ENCODE data around the gene ANP32D.
"Not testable (repeated sequence)": the region's sequence is repeated elsewhere in the genome, so short reads cannot be mapped to it uniquely, and the experiment has no call there.

Gene ANP32D

GRCh38 chr12:48500281-48500680, 27.9 kb downstream of the ANP32D start:
- not testable (repeated sequence) for DNase-seq (ENCODE audit: low read depth in 4 of 4, low spot score in 1 of 4)

- DNase-seq (ENCODE audit: low read depth in 4 of 4, low spot score in 1 of 4): not testable (repeated sequence)
Measured at GRCh38 chr12:48506836-48507235, 34.5 kb downstream of the ANP32D start.

GRCh38 chr12:48508987-48509386, 36.6 kb downstream of the ANP32D start:
- no peak for DNase-seq (ENCODE audit: low read depth in 4 of 4, low spot score in 1 of 4)

- DNase-seq (ENCODE audit: low read depth in 4 of 4, low spot score in 1 of 4): no peak
Measured at GRCh38 chr12:48510111-48510510, 37.8 kb downstream of the ANP32D start.

GRCh38 chr12:48512855-48513254, 40.5 kb downstream of the ANP32D start:
- no peak for DNase-seq (ENCODE audit: low read depth in 4 of 4, low spot score in 1 of 4)

- DNase-seq (ENCODE audit: low read depth in 4 of 4, low spot score in 1 of 4): no peak
Measured at GRCh38 chr12:48514728-48515127, 42.4 kb downstream of the ANP32D start.

GRCh38 chr12:48520381-48520780, 48.0 kb downstream of the ANP32D start:
- DNase-seq (ENCODE audit: low read depth in 4 of 4, low spot score in 1 of 4): not testable (repeated sequence)
